Suppressor macrophage (primary cell): ENCODE measurements around the gene GIMAP1.

Experiments
- DNase-seq, 4 experiments: peaks; one replicate each; pipeline ENCODE4 v3.0.0-alpha.2; 2020 to 2022

Gene GIMAP1

GRCh38 chr7:150722431-150722931, 6.1 kb downstream of the GIMAP1 start:
- DNase-seq = no peak

- no peak for DNase-seq
Observed at GRCh38 chr7:150723467-150723866, 7.1 kb downstream of the GIMAP1 start.

DNA sequence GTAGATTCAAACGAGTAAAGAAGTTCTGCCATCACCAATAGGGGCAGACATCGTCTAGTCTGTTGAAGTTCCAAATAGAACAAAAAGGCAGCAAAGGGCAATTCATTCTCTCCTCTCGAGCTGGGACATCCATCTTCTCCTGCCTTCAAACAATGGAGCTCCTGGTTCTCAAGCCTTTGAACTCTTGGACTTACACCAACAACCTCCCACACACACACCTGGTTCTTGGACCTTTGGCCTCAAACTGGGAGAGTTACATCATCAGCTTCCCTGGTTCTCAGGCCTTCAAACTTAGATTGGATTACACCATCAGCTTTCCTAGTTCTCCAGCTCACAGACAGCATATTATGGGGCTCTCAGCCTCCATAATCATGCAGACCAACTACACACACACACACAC, 11.0 kb downstream of the GIMAP1 start:
- DNase-seq = no peak

DNA sequence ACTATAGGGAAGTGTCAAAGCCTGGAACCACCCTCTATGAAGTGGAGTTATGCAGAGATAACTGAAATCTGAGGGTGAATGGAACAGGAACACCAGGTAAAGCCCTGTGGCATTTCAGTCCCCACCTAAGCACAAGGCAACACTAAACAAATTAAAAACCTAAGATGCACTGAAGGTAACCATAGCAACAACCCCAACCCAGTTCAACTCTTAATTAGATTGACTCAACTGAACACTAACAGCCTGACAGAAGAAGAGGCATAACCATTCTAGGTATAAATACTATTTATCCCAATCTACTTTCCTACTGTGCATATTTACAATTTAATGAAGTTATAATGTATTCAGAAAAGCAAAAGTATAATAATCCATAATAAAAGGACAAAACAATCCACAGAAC, 11.6 kb downstream of the GIMAP1 start:
- no peak for DNase-seq

DNA sequence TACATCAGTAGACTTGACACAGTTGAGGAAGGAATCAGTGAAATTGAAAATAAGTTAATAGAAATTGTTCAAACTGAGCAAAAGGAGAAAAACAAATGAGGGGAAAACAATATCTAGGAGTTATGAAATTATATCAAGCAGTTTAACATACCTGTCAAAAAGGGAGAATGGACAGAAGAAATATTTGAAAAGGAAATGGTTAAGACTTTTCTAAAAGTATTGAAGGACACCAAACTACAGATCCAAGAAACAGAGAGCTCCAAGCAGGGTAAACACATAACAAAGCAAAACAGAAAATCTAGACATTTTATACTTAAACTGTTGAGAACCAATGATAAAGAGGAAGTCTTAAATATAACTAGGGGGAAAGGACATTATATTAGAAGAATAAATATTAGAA, 12.2 kb downstream of the GIMAP1 start:
- no peak for DNase-seq

DNA sequence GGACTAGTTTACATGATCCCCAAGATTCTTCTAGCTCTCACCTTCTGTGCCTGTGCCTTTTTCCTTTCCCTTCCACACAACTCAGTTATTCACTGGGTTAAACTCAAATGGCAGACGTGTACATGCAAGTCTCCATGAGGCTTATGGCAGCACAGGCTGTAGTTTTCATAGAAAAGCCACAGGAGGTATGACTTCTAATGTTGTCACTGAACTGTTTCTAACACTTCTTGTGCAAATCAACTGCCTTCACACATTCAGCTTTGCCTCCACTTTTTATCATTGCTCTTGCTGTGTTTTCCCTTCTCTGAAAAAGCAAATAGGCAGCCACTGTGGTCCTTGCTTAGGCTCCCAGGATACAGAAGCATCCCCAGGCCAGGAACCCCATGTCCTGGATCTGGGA, 15.5 kb downstream of the GIMAP1 start:
- no peak for DNase-seq

- no peak for DNase-seq
Observed at GRCh38 chr7:150732786-150733481, 16.5 kb downstream of the GIMAP1 start.

GRCh38 chr7:150733482-150734095, 17.2 kb downstream of the GIMAP1 start:
- DNase-seq = no peak

DNA sequence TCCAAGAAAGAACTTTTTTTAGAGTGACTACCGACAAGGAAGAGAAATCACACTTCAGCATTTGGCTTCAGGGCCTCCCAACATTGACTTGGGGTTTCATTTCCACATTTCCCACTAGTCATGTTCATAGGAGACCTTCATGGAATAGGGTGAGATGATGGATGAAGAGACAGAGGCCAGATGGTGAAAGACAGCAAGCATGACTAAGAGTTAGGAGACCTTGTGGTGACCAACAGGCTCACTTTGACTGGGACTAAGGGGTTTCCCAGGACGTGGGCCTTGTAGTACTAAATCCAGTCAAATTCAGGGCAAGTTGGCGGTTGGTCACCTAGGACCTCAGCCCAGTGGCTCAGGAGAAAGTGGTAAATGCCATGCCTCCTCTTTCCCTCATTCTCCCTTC, 17.8 kb downstream of the GIMAP1 start:
- DNase-seq = peak in 3 of 4 experiments; percentile 29 to 55 (median 51)

GRCh38 chr7:150735596-150736358, 19.4 kb downstream of the GIMAP1 start:
- DNase-seq = no peak

GRCh38 chr7:150736864-150737263, 20.5 kb downstream of the GIMAP1 start:
- DNase-seq = no peak

GRCh38 chr7:150737265-150738055, 21.0 kb downstream of the GIMAP1 start, which contains the start of gene GIMAP5:
Gene GIMAP5, plus strand, starts transcription at chr7:150737418. Its CDS starts 3,467 bp downstream, at chr7:150740885.
- DNase-seq = peak; percentile 35 to 71 (median 60)

DNA sequence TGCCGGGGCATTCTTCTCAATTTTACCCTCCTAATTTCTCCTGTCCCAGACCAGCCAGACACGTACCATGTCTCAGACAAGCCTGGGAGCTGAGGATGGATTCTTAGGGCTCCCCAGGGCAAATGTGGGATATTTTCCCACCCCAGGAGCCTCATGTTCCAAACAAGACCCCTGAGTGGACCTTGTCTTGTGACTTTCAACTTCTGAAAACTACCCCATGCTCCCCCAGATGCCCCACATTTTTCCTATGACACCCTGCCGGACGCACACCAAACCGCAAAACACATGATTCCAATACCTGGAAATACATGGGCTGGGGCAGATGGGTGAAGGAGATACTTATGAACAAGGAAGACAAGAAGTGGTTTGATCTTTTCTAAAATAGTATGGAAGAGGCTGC, 21.7 kb downstream of the GIMAP1 start:
- no peak for DNase-seq

GRCh38 chr7:150738591-150739001, 22.2 kb downstream of the GIMAP1 start:
- DNase-seq = no peak

DNA sequence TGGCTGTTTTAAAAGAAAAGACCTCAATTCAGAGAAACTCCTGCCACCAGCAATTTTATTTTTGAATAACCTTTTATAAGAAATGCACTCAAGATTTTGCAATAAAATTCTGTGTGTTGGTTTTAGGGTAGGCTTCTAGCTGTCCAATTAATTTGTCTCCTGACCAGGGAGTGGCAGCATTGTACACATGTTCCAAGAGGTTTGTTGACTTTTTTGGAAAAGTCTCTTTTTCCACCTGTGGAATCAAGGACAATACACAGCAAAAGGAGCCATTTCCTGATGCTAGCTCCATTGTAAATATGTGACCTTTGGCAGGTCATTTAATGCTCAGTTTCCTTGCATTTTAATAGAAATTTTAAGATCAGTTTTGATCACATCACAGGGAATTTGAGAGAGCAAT, 22.6 kb downstream of the GIMAP1 start:
- DNase-seq = peak in 2 of 4 experiments; percentile 23 to 24

GRCh38 chr7:150740053-150740452, 23.6 kb downstream of the GIMAP1 start:
- peak; percentile 52 to 78 (median 62) for DNase-seq

- DNase-seq = no peak
Observed at GRCh38 chr7:150742286-150742968, 26.0 kb downstream of the GIMAP1 start.

DNA sequence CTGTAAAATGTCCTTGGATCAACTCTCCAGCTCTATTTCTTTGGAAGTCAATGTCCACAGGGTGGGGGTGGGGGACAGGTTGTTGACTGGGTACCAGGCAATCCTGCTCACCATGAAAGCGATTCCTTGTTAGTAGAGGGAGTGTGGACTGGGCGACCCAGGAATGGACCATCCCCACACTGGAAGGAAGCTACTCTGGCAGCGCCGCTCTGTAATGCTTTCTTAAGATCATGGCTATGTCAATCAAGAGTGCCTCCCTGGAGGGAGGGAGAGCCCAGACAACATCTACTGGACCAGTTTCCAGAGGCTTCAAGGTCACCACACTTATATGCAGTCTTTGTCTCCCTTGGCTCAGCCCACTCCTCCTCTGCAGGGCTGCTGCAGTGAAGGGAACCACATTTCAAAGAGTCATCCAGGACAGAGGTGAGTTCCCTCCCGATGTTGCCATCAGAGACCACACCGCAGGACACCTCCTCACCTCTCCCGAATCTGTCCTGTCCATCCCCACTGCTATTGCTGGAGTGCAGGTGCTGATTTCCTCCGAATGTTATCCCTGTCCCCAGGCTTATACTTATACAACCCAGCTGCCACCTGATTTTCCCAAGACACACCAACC, 27.7 kb downstream of the GIMAP1 start:
- no peak for DNase-seq

- DNase-seq = no peak
Observed at GRCh38 chr7:150745086-150745485, 28.7 kb downstream of the GIMAP1 start.

- DNase-seq = no peak
Observed at GRCh38 chr7:150745876-150746275, 29.5 kb downstream of the GIMAP1 start.

- no peak for DNase-seq
Observed at GRCh38 chr7:150746921-150747320, 30.5 kb downstream of the GIMAP1 start.
